ENCODE data around the gene MORN1. TPM values are rescaled to one million over a fixed set of nuclear protein-coding genes. Genes with fewer than 3 reads are reported as not detected.

Gene MORN1
- total RNA-seq, 1 donor from 2014 or later = 24.3 TPM

GRCh38 chr1:2407991-2408275 is 16.6 kb upstream of the MORN1 start:
- Mint-ChIP-seq H3K9me3 (no peaks in the 10 kb centered on the region), H3K4me3 (no peak overlapping the region), H3K36me3 (peaks cover 15% of the 10 kb centered on the region), H3K4me1 (peaks cover 3% of the 10 kb centered on the region), H3K27me3 (ENCODE audit: low read depth) (no peaks in the 10 kb centered on the region), H3K27ac (no peak overlapping the region)
- TF ChIP-seq CTCF (IDR thresholded peaks at IDR 0.05; ENCODE audit: unreplicated experiment) = no peak
- DNase-seq (ENCODE audit: low spot score in 2 of 2, unreplicated experiment in 2 of 2) = no peak

- no peak for TF ChIP-seq CTCF (IDR thresholded peaks at IDR 0.05; ENCODE audit: unreplicated experiment)
- Mint-ChIP-seq H3K4me3 (no peak overlapping the region), H3K4me1 (peaks cover 3% of the 10 kb centered on the region), H3K27ac (no peak overlapping the region), H3K9me3 (no peaks in the 10 kb centered on the region), H3K36me3 (peaks cover 18% of the 10 kb centered on the region), H3K27me3 (ENCODE audit: low read depth) (no peaks in the 10 kb centered on the region)
- DNase-seq (ENCODE audit: low spot score in 2 of 2, unreplicated experiment in 2 of 2) = no peak
Observed at GRCh38 chr1:2407166-2407990, 16.0 kb upstream of the MORN1 start.

- no peak for DNase-seq (ENCODE audit: low spot score in 2 of 2, unreplicated experiment in 2 of 2)
- peaks cover under 1% of the 10 kb centered on the region for H3K4me1 Mint-ChIP-seq
- no peak overlapping the region for H3K4me3 Mint-ChIP-seq
- peaks cover 24% of the 10 kb centered on the region for H3K36me3 Mint-ChIP-seq
- no peak overlapping the region for H3K27ac Mint-ChIP-seq
- H3K27me3 Mint-ChIP-seq (ENCODE audit: low read depth) = no peaks in the 10 kb centered on the region
- H3K9me3 Mint-ChIP-seq = no peaks in the 10 kb centered on the region
- TF ChIP-seq CTCF (IDR thresholded peaks at IDR 0.05; ENCODE audit: unreplicated experiment) = no peak
Observed at GRCh38 chr1:2406451-2407041, 15.2 kb upstream of the MORN1 start.

- Mint-ChIP-seq H3K9me3 (no peaks in the 10 kb centered on the region), H3K4me1 (no peaks in the 10 kb centered on the region), H3K27me3 (ENCODE audit: low read depth) (no peaks in the 10 kb centered on the region), H3K36me3 (peaks cover 27% of the 10 kb centered on the region), H3K27ac (no peak overlapping the region), H3K4me3 (no peak overlapping the region)
- no peak for TF ChIP-seq CTCF (IDR thresholded peaks at IDR 0.05; ENCODE audit: unreplicated experiment)
- no peak for DNase-seq (ENCODE audit: low spot score in 2 of 2, unreplicated experiment in 2 of 2)
Observed at GRCh38 chr1:2405588-2406295, 14.4 kb upstream of the MORN1 start.

GRCh38 chr1:2404890-2405511 is 13.6 kb upstream of the MORN1 start:
- Mint-ChIP-seq H3K9me3 (no peaks in the 10 kb centered on the region), H3K27ac (no peak overlapping the region), H3K4me3 (no peak overlapping the region), H3K27me3 (ENCODE audit: low read depth) (no peaks in the 10 kb centered on the region), H3K36me3 (peaks cover 27% of the 10 kb centered on the region), H3K4me1 (no peaks in the 10 kb centered on the region)
- no peak for DNase-seq (ENCODE audit: low spot score in 2 of 2, unreplicated experiment in 2 of 2)
- no peak for TF ChIP-seq CTCF (IDR thresholded peaks at IDR 0.05; ENCODE audit: unreplicated experiment)

All from mesothelial cell of epicardium (in vitro differentiated cells).